GM23248 (cell line): ENCODE data around the gene FBP1. TPM values are rescaled to one million over a fixed set of nuclear protein-coding genes. Genes with fewer than 3 reads are reported as not detected.

ENCODE experiments used
- DNase-seq: peaks from one replicate; pipeline ENCODE4 v3.0.0-alpha.2; 2015
- H2AFZ ChIP-seq: fragments of 200-600 bp; sonication (generic); 2 replicates; pipeline ENCODE4 v1.6.1; 2016; ENCODE audit warnings: antibody characterized with exemption
- H3F3A ChIP-seq: fragments of 200-600 bp; sonication (generic); 2 replicates; pipeline ENCODE4 v1.6.1; 2016; ENCODE audit warnings: mild to moderate bottlenecking, antibody characterized with exemption, mixed run types; ENCODE audit not compliant: insufficient read depth
- H3K27ac ChIP-seq: fragments of 200-600 bp; sonication (generic); 2 replicates; pipeline ENCODE4 v1.5.1; 2016; ENCODE audit warnings: mild to moderate bottlenecking
- H3K27me3 ChIP-seq: fragments of 200-600 bp; sonication (generic); replicated peaks from 2 replicates; pipeline ENCODE4 v1.6.1; 2016; ENCODE audit warnings: mild to moderate bottlenecking; ENCODE audit not compliant: insufficient read depth
- H3K36me3 ChIP-seq: fragments of 200-600 bp; sonication (generic); 2 replicates; pipeline ENCODE4 v1.6.1; 2016; ENCODE audit warnings: low read depth, mild to moderate bottlenecking
- H3K4me1 ChIP-seq: fragments of 200-600 bp; sonication (generic); 2 replicates; pipeline ENCODE4 v1.6.1; 2016; ENCODE audit warnings: mild to moderate bottlenecking; ENCODE audit not compliant: insufficient read depth
- H3K4me2 ChIP-seq: fragments of 200-600 bp; sonication (generic); one replicate; pipeline ENCODE4 v1.6.1; 2016; ENCODE audit warnings: mild to moderate bottlenecking; ENCODE audit not compliant: unreplicated experiment
- H3K4me3 ChIP-seq: fragments of 200-600 bp; sonication (generic); 2 replicates; pipeline ENCODE4 v1.5.1; 2016; ENCODE audit warnings: mild to moderate bottlenecking
- H3K79me2 ChIP-seq: fragments of 200-600 bp; sonication (generic); 2 replicates; pipeline ENCODE4 v1.6.1; 2016; ENCODE audit warnings: mild to moderate bottlenecking; ENCODE audit not compliant: insufficient read depth
- H3K9ac ChIP-seq: fragments of 200-600 bp; sonication (generic); 2 replicates; pipeline ENCODE4 v1.6.1; 2016; ENCODE audit warnings: mild to moderate bottlenecking
- H3K9me2 ChIP-seq: fragments of 200-600 bp; sonication (generic); 2 replicates; pipeline ENCODE4 v1.6.1; 2016; ENCODE audit warnings: mixed run types, mild to moderate bottlenecking, moderate library complexity; ENCODE audit not compliant: insufficient read depth
- H3K9me3 ChIP-seq: fragments of 200-600 bp; sonication (generic); one replicate; pipeline ENCODE4 v1.6.1; 2017; ENCODE audit warnings: low read depth
- H4K20me1 ChIP-seq: fragments of 200-600 bp; sonication (generic); 2 replicates; pipeline ENCODE4 v1.6.0; 2016; ENCODE audit not compliant: insufficient read depth
- EZH2 ChIP-seq: fragments of 200-600 bp; sonication (generic); IDR thresholded peaks from 2 replicates; pipeline ENCODE4 v1.6.1; 2018; ENCODE audit warnings: antibody characterized with exemption, mild to moderate bottlenecking; ENCODE audit not compliant: insufficient read depth, poor library complexity, severe bottlenecking
- EZH2phosphoT487 ChIP-seq: fragments of 200-600 bp; sonication (generic); IDR thresholded peaks from 2 replicates; pipeline ENCODE4 v1.6.1; 2018; ENCODE audit warnings: antibody characterized with exemption, moderate library complexity, mild to moderate bottlenecking, low read depth; ENCODE audit not compliant: insufficient read depth
- WGBS, 2 experiments: methylation state at CpG; one replicate each; pipeline ENCODE4 v1.1.6; 2015 to 2017; ENCODE audit warnings: low lambda C conversion rate in 2 of 2, low coverage in 1 of 2; ENCODE audit errors: missing lambda C conversion rate in 2 of 2; 5-methylcytosine and 5-hydroxymethylcytosine counted together
- in situ Hi-C: fragments of 300-500 bp; cut with MboI; formaldehyde crosslinking; loops from 2 replicates; pipeline ENCODE4 v1.15.0; 2020
- polyA plus RNA-seq: library from polyadenylated mRNA; unstranded; fragments of >200 nt; fragmentation: Nextera tagmentation; extraction: Ambion mirVana; gene quantifications from 2 replicates; pipeline ENCODE4 v1.2.1, GENCODE V29; 2016
- total RNA-seq: library from RNA; depleted of rRNA; stranded (reverse); fragments of >200 nt; shearing (Covaris generic); gene quantifications from 2 replicates; pipeline ENCODE4 v1.2.3, GENCODE V29; 2014

The FBP1 gene
- total and polyA plus RNA-seq, 2 experiments from 2014 or later, result not detected

DNA sequence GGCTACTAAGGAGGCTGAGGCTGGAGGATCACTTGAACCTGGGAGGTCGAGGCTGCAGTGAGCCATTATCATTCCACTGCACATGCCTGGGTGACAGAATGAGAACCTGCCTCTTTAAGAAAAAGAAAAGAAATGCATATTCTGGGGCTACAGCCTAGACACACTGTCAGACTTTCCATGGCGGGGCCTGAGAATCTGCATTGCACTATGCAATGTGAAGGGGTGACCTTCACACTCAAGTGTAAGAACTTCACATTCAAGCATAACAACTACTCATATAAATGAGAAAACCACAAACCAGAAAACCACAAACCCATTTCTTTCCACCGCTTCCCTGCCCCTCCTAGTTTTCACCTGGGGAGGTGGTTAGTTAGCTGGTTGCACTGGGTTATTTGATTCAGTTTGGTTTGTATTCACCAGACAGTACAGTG is 27.7 kb downstream of the FBP1 start:
- 55 to 63% methylated on average over 3 of the region's 3 CpGs for WGBS, 2 experiments
- H3K4me1 ChIP-seq, result no peaks in the 10 kb centered on the region
- TF ChIP-seq EZH2phosphoT487, result no peak
- TF ChIP-seq EZH2, result no peak

DNA sequence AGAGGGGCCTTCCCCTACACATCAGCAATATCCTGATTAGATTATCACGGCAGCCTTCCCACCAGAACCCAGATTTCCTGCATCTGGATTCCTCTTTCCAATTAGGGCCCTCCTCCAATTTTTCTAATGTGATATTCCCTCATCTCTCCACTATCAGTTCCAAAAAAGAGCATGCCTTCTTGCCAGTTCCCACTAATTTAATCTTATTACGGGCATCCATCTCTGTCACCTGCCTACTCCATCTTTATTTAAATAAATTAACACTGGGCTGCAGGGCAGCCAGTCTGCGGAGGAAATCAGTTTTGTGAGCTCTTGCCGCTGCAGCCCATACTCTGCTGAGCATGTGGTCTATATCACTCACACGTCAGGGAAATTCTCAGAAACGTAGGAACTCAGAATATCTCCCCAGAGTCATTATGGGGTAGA is 29.1 kb downstream of the FBP1 start:
- Histone ChIP-seq H3K27ac (no peak overlapping the region), H3K4me3 (no peak overlapping the region), H3F3A (no peaks in the 10 kb centered on the region), H3K36me3 (no peaks in the 10 kb centered on the region), H3K9me3 (no peaks in the 10 kb centered on the region), H3K9ac (no peak overlapping the region), H3K9me2 (no peaks in the 10 kb centered on the region), H3K79me2 (no peaks in the 10 kb centered on the region), H3K4me1 (no peaks in the 10 kb centered on the region), H2AFZ (no peak overlapping the region), H4K20me1 (no peaks in the 10 kb centered on the region), H3K27me3 (peaks cover 59% of the 10 kb centered on the region), H3K4me2 (no peak overlapping the region)
- TF ChIP-seq EZH2phosphoT487 (no peak), EZH2 (no peak)
- in situ Hi-C loops, result no loop called here
- no peak for DNase-seq
- 32 to 33% methylated on average over 6 of the region's 6 CpGs for WGBS, 2 experiments

More for the DNA sequence above, 27.7 kb downstream of the FBP1 start:
- Histone ChIP-seq H3K36me3 (no peaks in the 10 kb centered on the region), H3K79me2 (no peaks in the 10 kb centered on the region), H3K27me3 (peaks cover 45% of the 10 kb centered on the region), H3K4me2 (no peak overlapping the region), H3K9me3 (no peaks in the 10 kb centered on the region), H3K27ac (no peak overlapping the region), H2AFZ (no peak overlapping the region), H3K4me3 (no peak overlapping the region), H3K9me2 (no peaks in the 10 kb centered on the region), H3F3A (no peaks in the 10 kb centered on the region), H3K9ac (no peak overlapping the region), H4K20me1 (no peaks in the 10 kb centered on the region)
- in situ Hi-C loops, result no loop called here
- no peak for DNase-seq

DNA sequence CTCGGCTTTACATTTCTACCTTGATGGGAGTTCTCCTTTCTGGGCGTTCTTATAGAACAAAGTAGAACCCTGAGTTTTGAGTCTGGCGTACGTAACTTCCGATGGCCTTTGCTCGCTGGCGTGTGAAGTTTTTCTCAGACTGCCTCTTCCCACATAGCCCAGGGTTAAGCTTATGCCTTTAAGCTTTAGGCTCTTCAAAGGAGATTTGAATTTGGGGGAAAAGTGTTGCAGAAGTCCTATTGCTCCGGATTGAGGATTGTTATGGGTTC is 32.0 kb downstream of the FBP1 start:
- Histone ChIP-seq H3K9me3 (no peaks in the 10 kb centered on the region), H2AFZ (no peak overlapping the region), H3K27me3 (peaks cover 74% of the 10 kb centered on the region), H3K36me3 (no peaks in the 10 kb centered on the region), H3K27ac (no peak overlapping the region), H3F3A (no peaks in the 10 kb centered on the region), H3K79me2 (no peaks in the 10 kb centered on the region), H3K9ac (no peak overlapping the region), H4K20me1 (no peaks in the 10 kb centered on the region), H3K4me1 (no peaks in the 10 kb centered on the region), H3K4me2 (no peak overlapping the region), H3K9me2 (no peaks in the 10 kb centered on the region), H3K4me3 (no peak overlapping the region)
- no peak for TF ChIP-seq EZH2phosphoT487
- no peak for TF ChIP-seq EZH2
- in situ Hi-C loops, result no loop called here
- 86 to 87% methylated on average over 8 of the region's 8 CpGs for WGBS, 2 experiments
- no peak for DNase-seq

DNA sequence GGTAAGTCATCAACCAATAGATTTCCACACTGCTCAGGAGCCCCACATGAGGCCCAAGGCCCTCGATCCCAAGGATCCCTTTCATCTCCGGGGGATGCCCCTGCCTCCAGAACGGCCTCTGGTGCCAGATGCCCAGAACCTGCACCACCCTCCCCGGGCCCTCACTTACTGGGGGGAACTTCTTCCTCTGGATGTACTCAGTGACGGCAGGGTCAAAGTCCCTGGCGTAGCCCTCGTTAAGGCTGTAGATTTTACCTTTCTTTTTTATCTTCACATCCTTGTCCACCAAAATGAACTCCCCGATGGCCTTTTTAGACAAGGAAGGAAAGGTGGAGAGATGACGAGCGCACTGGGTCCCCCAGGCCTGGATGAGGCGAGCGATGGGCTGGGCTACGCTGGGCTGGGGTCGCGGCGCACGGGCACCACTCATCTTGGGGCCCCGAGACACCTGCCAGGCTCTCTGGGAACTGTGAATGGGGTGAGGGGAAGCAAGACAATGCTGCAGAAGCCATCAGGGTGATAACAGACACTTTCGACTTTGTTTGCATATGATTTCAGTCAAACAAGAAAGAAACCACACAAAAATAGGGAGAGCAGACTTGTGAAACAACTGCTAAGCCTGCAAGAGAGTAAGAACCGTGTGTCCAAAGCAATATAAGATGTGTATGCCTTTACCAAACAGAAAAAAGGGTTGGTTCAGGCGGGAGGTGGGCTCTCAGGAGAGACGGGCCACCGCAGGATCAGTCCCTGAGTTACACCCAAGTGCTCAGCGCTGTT is 32.5 kb downstream of the FBP1 start:
- H3K4me3 ChIP-seq, result no peak overlapping the region
- DNase-seq, result no peak
- no peaks in the 10 kb centered on the region for H4K20me1 ChIP-seq
- no peaks in the 10 kb centered on the region for H3K9me2 ChIP-seq
- no peak for TF ChIP-seq EZH2phosphoT487
- no peak for TF ChIP-seq EZH2
- no peaks in the 10 kb centered on the region for H3K36me3 ChIP-seq
- H3K79me2 ChIP-seq, result no peaks in the 10 kb centered on the region
- no peak overlapping the region for H2AFZ ChIP-seq
- H3F3A ChIP-seq, result no peaks in the 10 kb centered on the region
- no peaks in the 10 kb centered on the region for H3K4me1 ChIP-seq
- peaks cover 70% of the 10 kb centered on the region for H3K27me3 ChIP-seq
- 70 to 73% methylated on average over 23 to 24 of the region's 24 CpGs for WGBS, 2 experiments
- in situ Hi-C loops, result no loop called here
- H3K9ac ChIP-seq, result no peak overlapping the region
- H3K4me2 ChIP-seq, result no peak overlapping the region
- H3K9me3 ChIP-seq, result no peaks in the 10 kb centered on the region
- H3K27ac ChIP-seq, result no peak overlapping the region
